ENCODE measurements around the gene RNF19B.

Gene RNF19B

DNA sequence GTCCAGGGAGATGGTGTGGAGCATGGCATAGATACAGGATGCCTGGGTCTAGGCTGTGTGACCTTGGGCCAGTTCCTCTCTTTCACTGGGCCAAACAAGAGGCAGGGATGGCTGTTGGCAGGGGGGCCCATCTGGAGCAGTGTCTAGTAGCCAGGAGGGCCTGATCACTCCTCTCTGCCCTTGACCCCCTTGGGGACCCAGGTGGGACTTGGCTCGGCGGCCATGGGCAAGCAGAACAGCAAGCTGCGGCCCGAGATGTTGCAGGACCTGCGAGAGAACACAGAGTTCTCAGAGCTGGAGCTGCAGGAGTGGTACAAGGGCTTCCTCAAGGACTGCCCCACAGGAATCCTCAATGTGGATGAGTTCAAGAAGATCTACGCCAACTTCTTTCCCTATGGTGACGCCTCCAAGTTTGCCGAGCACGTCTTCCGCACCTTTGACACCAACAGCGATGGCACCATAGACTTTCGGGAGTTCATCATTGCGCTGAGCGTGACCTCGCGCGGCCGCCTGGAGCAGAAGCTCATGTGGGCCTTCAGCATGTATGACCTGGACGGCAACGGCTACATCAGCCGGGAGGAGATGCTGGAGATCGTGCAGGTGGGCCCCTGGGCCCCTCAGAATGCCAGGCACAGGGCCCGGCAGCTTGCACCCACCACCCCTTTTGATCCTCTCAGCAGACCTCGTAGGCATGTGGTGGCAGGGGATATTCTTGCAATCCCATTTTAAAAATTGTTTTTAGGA is 75.8 kb downstream of the RNF19B start:
- DNase-seq (ENCODE audit: insufficient read length, low spot score) (no peak), FAIRE-seq (no peak)
- TF ChIP-seq TAF1 (IDR thresholded peaks at IDR 0.05; ENCODE audit: low read depth, low read length) (no peak), PAX5 (IDR thresholded peaks at IDR 0.05; ENCODE audit: insufficient read depth, low read length, severe bottlenecking) (no peak), POU2F2 (IDR thresholded peaks at IDR 0.05; ENCODE audit: low read depth, low read length) (no peak), POLR2AphosphoS5 (IDR thresholded peaks at IDR 0.05; ENCODE audit: low read depth, low read length) (no peak), POLR2A (IDR thresholded peaks at IDR 0.05; ENCODE audit: low read depth, low read length) (no peak), SPI1 (IDR thresholded peaks at IDR 0.05; ENCODE audit: low read depth, low read length) (no peak)

DNA sequence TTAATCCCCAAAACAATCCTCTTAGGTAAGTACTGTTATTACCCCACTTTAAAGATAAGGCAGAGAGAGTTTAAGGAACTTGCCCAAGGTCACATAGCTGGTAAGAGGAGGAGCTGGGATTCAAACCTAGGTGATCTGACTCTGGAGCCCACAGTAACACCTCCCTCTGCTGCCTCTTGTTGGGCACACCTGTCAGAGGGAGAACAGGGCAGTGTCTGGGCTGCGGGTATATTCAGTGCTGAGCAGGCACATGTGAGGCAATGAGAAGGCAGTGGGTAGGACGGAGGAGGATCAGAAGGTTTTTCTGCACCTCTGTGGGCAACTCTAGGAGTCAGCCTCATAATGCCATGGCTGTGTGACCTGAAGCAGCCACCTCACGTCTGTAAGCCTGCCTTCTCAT is 76.5 kb downstream of the RNF19B start:
- no peak for TF ChIP-seq POLR2A (IDR thresholded peaks at IDR 0.05; ENCODE audit: low read depth, low read length)
- TF ChIP-seq POU2F2 (IDR thresholded peaks at IDR 0.05; ENCODE audit: low read depth, low read length) = no peak
- no peak for TF ChIP-seq PAX5 (IDR thresholded peaks at IDR 0.05; ENCODE audit: insufficient read depth, low read length, severe bottlenecking)
- no peak for TF ChIP-seq TAF1 (IDR thresholded peaks at IDR 0.05; ENCODE audit: low read depth, low read length)
- TF ChIP-seq POLR2AphosphoS5 (IDR thresholded peaks at IDR 0.05; ENCODE audit: low read depth, low read length) = no peak
- no peak for TF ChIP-seq SPI1 (IDR thresholded peaks at IDR 0.05; ENCODE audit: low read depth, low read length)
- FAIRE-seq (no peak), DNase-seq (ENCODE audit: insufficient read length, low spot score) (no peak)

DNA sequence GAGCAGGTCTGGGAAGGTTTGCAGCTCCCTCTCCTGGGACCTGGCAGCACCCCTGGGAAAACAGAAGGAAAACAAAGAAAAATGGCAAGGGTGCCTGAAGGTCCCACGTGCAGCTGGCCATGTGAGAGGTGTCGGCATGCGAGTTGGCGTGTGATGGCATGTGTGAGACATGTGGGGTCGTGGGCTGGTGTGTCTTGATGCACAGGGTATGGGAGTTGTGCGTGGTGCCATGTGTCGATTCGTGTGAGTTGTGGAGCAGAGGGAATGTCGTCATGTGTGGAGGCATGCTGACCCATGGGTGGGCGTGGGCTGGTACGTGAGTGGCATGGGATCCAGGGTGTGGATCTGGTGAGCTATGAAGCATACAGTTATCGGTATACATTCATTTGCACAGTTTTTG is 77.0 kb downstream of the RNF19B start:
- DNase-seq (ENCODE audit: insufficient read length, low spot score) (no peak), FAIRE-seq (no peak)
- TF ChIP-seq SPI1 (IDR thresholded peaks at IDR 0.05; ENCODE audit: low read depth, low read length) = no peak
- TF ChIP-seq TAF1 (IDR thresholded peaks at IDR 0.05; ENCODE audit: low read depth, low read length) = no peak
- no peak for TF ChIP-seq POLR2A (IDR thresholded peaks at IDR 0.05; ENCODE audit: low read depth, low read length)
- TF ChIP-seq POU2F2 (IDR thresholded peaks at IDR 0.05; ENCODE audit: low read depth, low read length) = no peak
- TF ChIP-seq PAX5 (IDR thresholded peaks at IDR 0.05; ENCODE audit: insufficient read depth, low read length, severe bottlenecking) = no peak
- no peak for TF ChIP-seq POLR2AphosphoS5 (IDR thresholded peaks at IDR 0.05; ENCODE audit: low read depth, low read length)

DNA sequence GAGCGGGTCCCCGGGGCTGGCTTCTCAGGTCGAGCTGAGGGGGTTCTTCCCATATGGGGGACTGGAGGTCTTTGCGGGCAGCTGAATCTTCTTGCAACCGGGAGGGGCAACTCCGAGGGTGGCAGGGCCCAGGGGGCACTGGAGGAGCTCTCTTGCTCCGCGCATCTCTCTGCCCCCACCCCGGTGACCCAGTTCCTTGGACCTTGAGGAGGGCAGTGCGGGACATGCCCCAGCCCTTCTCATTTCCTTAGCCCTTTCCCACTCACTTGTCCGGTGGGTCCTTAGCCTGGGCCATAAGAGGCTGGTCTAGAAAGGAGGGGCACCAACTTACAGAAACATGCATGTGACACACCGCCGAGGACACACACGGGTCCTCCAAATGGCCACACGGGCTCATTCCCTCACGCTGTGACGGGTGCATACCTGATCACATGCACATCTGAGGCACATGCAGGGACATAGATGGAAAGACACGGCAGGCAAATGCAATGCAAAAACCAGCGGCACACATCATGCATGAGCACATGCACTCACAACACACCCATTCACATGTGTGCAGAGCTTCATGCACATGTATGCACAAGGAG is 77.7 kb downstream of the RNF19B start:
- DNase-seq (ENCODE audit: insufficient read length, low spot score) = no peak
- peak; percentile 26 for FAIRE-seq

More for the DNA sequence above, 77.7 kb downstream of the RNF19B start:
- no peak for TF ChIP-seq TAF1 (IDR thresholded peaks at IDR 0.05; ENCODE audit: low read depth, low read length)
- TF ChIP-seq SPI1 (IDR thresholded peaks at IDR 0.05; ENCODE audit: low read depth, low read length) = no peak
- no peak for TF ChIP-seq POLR2AphosphoS5 (IDR thresholded peaks at IDR 0.05; ENCODE audit: low read depth, low read length)
- no peak for TF ChIP-seq POLR2A (IDR thresholded peaks at IDR 0.05; ENCODE audit: low read depth, low read length)
- no peak for TF ChIP-seq POU2F2 (IDR thresholded peaks at IDR 0.05; ENCODE audit: low read depth, low read length)
- TF ChIP-seq PAX5 (IDR thresholded peaks at IDR 0.05; ENCODE audit: insufficient read depth, low read length, severe bottlenecking) = no peak

Data from GM12891 (cell line).